ENCODE measurements around the gene IPO4.

The IPO4 gene

GRCh38 chr14:24157331-24157730 lies 31.3 kb downstream of the IPO4 start:
- Histone ChIP-seq H3K27me3 (ENCODE audit: control insufficient read depth, low read length) (no peaks in the 10 kb centered on the region), H3K4me1 (ENCODE audit: control insufficient read depth, low read length) (peaks cover 17% of the 10 kb centered on the region), H3K79me2 (ENCODE audit: control insufficient read depth, low read length) (peaks cover 7% of the 10 kb centered on the region), H3K9me2 (replicated peaks; ENCODE audit: control insufficient read depth, low read length) (no peaks in the 10 kb centered on the region), H3K4me2 (ENCODE audit: low read length) (no peak overlapping the region), H3K9me3 (ENCODE audit: control insufficient read depth, insufficient read depth, low read length) (no peaks in the 10 kb centered on the region), H3K27ac (ENCODE audit: low read depth, low read length) (no peak overlapping the region), H4K20me1 (ENCODE audit: control insufficient read depth, insufficient read depth, low read depth, low read length) (no peaks in the 10 kb centered on the region), H3K4me3 (ENCODE audit: low read length) (no peak overlapping the region), H3F3A (ENCODE audit: control insufficient read depth, insufficient read depth) (no peaks in the 10 kb centered on the region), H3K36me3 (ENCODE audit: control insufficient read depth, low read length) (peaks cover 54% of the 10 kb centered on the region)
- no peak for TF ChIP-seq EZH2phosphoT487 (IDR thresholded peaks at IDR 0.05; ENCODE audit: borderline replicate concordance, low read length)
- no peak for TF ChIP-seq CTCF (IDR thresholded peaks at IDR 0.05; ENCODE audit: low read depth, low read length, poor library complexity, severe bottlenecking)

- Histone ChIP-seq H3F3A (ENCODE audit: control insufficient read depth, insufficient read depth) (no peaks in the 10 kb centered on the region), H3K4me2 (ENCODE audit: low read length) (no peak overlapping the region), H3K4me3 (ENCODE audit: low read length) (no peak overlapping the region), H3K27me3 (ENCODE audit: control insufficient read depth, low read length) (no peaks in the 10 kb centered on the region), H3K9me2 (replicated peaks; ENCODE audit: control insufficient read depth, low read length) (no peaks in the 10 kb centered on the region), H3K36me3 (ENCODE audit: control insufficient read depth, low read length) (peaks cover 53% of the 10 kb centered on the region), H3K9me3 (ENCODE audit: control insufficient read depth, insufficient read depth, low read length) (no peaks in the 10 kb centered on the region), H4K20me1 (ENCODE audit: control insufficient read depth, insufficient read depth, low read depth, low read length) (no peaks in the 10 kb centered on the region), H3K79me2 (ENCODE audit: control insufficient read depth, low read length) (peaks cover 4% of the 10 kb centered on the region), H3K27ac (ENCODE audit: low read depth, low read length) (no peak overlapping the region), H3K4me1 (ENCODE audit: control insufficient read depth, low read length) (peaks cover 14% of the 10 kb centered on the region)
- TF ChIP-seq EZH2phosphoT487 (IDR thresholded peaks at IDR 0.05; ENCODE audit: borderline replicate concordance, low read length) (no peak), CTCF (IDR thresholded peaks at IDR 0.05; ENCODE audit: low read depth, low read length, poor library complexity, severe bottlenecking) (no peak)
These were observed 31.8 kb downstream of the IPO4 start for GRCh38 chr14:24156840-24157239.

GRCh38 chr14:24155100-24155499 lies 33.5 kb downstream of the IPO4 start:
- H3F3A ChIP-seq (ENCODE audit: control insufficient read depth, insufficient read depth), result no peaks in the 10 kb centered on the region
- H3K27me3 ChIP-seq (ENCODE audit: control insufficient read depth, low read length), result no peaks in the 10 kb centered on the region
- peaks cover 64% of the 10 kb centered on the region for H3K36me3 ChIP-seq (ENCODE audit: control insufficient read depth, low read length)
- no peaks in the 10 kb centered on the region; the same call in 1 of the 2 replicates for H3K79me2 ChIP-seq (ENCODE audit: control insufficient read depth, low read length)
- TF ChIP-seq EZH2phosphoT487 (IDR thresholded peaks at IDR 0.05; ENCODE audit: borderline replicate concordance, low read length), result no peak
- TF ChIP-seq CTCF (IDR thresholded peaks at IDR 0.05; ENCODE audit: low read depth, low read length, poor library complexity, severe bottlenecking), result no peak
- no peaks in the 10 kb centered on the region for H4K20me1 ChIP-seq (ENCODE audit: control insufficient read depth, insufficient read depth, low read depth, low read length)
- no peak overlapping the region for H3K4me3 ChIP-seq (ENCODE audit: low read length)
- H3K9me3 ChIP-seq (ENCODE audit: control insufficient read depth, insufficient read depth, low read length), result no peaks in the 10 kb centered on the region
- no peaks in the 10 kb centered on the region for H3K4me1 ChIP-seq (ENCODE audit: control insufficient read depth, low read length)
- H3K27ac ChIP-seq (ENCODE audit: low read depth, low read length), result no peak overlapping the region
- H3K9me2 ChIP-seq (replicated peaks; ENCODE audit: control insufficient read depth, low read length), result no peaks in the 10 kb centered on the region
- no peak overlapping the region for H3K4me2 ChIP-seq (ENCODE audit: low read length)

All from DOHH2 (cell line).